ENCODE results near the gene FKBP14.
"Not testable (repeated sequence)": the region's sequence is repeated elsewhere in the genome, so short reads cannot be mapped to it uniquely, and the experiment has no call there.

FKBP14 gene, protein sequence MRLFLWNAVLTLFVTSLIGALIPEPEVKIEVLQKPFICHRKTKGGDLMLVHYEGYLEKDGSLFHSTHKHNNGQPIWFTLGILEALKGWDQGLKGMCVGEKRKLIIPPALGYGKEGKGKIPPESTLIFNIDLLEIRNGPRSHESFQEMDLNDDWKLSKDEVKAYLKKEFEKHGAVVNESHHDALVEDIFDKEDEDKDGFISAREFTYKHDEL

GRCh38 chr7:30026229-30027064, at the start of gene FKBP14:
Gene FKBP14 (minus strand): TSS chr7:30026702. CDS start chr7:30026508, 194 bp downstream.
- peak; percentile 96 for DNase-seq (ENCODE audit: low spot score)

DNA sequence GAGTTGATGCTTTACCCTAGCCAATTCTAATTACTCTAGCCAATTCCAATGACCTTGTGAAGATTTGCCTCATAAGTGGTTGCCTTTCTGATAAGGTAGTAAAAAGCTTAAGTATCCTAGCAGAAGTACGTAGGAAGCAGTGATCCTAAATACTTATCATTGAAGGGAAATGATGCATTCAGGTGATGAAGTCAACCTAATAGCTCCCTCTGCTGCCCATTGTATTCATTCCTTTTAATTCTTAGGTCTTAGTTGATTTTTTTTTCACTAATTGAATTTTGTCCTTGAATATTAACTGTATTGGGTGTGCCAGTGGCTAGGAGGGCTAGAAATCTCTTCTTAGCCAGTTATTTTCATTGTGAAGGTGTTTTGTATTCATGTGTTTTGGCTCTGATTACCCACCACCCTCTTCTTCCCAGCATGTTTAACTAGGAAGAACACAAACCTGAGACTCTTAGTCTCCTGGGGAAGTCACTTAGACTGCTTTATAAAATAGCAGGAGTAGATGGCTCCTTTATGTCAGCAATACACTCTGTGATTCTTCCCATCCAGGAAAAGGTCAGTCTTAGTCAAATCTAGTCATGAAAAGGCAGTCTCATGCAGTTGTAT, 48.0 kb upstream of the FKBP14 start:
- no peak for DNase-seq (ENCODE audit: low spot score)

DNA sequence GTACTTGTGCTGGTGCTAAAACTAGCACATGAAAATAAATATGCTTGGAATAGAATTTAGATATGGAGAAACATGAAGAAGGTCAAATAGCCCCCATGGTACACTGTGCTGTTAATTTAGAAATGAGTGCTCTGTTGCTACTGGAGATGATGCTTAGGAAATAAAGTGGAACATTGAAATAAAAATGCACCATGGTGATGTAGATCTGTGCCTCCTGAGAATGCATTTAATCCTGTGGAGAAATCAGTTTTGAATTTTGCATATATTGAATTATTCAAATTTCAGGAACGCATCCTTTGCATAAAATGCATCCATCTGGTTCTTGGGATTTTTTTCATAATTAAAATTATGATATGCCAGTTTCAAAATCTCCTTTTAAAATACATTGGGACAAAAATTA, 46.2 kb upstream of the FKBP14 start:
- DNase-seq (ENCODE audit: low spot score), result no peak

- DNase-seq (ENCODE audit: low spot score), result no peak
These were observed 43.5 kb upstream of the FKBP14 start for GRCh38 chr7:30070052-30070451.

GRCh38 chr7:30069096-30069867, 42.8 kb upstream of the FKBP14 start:
- no peak for DNase-seq (ENCODE audit: low spot score)

GRCh38 chr7:30068117-30068516, 41.6 kb upstream of the FKBP14 start:
- no peak for DNase-seq (ENCODE audit: low spot score)

DNA sequence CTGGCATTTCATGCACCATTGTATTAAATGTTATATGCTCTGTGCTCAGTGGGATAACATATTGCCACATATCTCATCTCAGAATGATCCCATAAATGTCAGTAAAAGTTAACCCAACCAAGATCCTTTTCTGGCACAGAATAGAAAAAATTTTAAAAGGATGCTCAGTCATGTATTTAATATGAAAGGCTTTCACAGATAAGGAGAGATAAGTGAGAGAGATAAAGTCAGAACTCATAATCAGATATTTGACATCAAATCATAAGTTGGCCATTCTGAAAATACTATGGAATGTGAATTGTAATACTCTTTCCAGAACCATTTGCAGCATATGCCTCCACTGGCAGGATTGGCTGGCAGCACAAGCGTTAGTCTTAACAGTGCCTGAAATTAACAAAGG, 40.2 kb upstream of the FKBP14 start:
- no peak for DNase-seq (ENCODE audit: low spot score)

GRCh38 chr7:30065746-30066145, 39.2 kb upstream of the FKBP14 start:
- no peak for DNase-seq (ENCODE audit: low spot score)

GRCh38 chr7:30062587-30062986, 36.1 kb upstream of the FKBP14 start:
- DNase-seq (ENCODE audit: low spot score), result no peak

DNA sequence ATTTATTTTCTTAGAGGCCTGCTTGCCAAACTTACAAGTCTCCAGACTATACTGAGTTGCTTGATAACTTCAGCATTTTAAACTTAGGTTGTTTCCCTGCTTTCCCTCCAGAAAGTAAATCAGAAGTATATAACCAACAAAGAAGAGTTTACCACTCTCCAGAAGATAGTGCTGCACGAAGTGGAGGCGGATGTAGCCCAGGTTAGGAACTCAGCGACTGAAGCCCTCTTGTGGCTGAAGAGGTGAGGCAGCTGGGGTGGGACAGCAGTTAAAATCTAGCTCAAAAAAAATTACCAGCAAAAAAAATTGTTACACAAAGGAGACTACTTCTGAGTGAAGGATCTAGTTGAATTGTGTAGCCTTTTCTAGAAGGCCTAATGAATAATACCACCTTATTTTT, 35.3 kb upstream of the FKBP14 start:
- DNase-seq (ENCODE audit: low spot score), result not testable (repeated sequence)

DNA sequence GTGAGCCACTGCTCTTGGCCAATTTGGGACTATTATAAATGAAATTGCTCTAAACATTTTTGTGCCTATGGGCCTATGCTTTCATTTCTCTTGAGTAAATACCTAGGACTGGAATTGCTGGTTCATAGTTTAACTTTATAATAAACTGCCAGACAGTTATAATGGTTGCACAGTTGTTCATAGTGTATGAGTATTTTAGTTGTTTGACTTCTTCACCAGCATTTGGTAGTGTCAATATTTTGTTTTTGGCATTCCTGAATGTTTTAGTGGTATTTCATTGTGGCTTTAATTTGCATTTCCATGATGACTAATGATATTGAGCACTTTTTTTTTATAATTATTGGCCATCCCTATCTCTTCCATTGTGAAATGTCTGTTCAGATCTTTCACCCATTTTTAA, 31.2 kb upstream of the FKBP14 start:
- no peak for DNase-seq (ENCODE audit: low spot score)

- no peak for DNase-seq (ENCODE audit: low spot score)
These were observed 26.6 kb upstream of the FKBP14 start for GRCh38 chr7:30053068-30053467.

- no peak for DNase-seq (ENCODE audit: low spot score)
These were observed 22.7 kb upstream of the FKBP14 start for GRCh38 chr7:30049173-30049572.

DNA sequence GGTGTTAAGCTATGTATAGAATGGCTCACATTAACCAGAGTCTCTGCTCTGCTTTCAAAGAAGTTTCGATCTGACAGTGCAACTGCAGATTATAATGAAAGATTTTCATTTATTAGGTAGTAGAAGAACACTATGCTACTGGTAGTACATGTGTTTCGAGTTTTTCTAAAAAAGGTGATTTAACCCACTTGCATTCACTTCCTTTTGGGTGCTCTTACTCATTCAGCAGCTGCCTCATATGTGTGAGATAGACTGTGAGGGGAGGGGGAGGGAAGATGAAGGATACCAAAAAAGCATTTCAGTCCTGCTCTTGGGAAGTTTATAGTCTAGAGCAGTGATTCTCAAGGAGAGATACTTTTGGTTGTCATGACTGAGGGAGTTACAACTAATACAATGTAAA, 22.1 kb upstream of the FKBP14 start:
- DNase-seq (ENCODE audit: low spot score), result no peak

DNA sequence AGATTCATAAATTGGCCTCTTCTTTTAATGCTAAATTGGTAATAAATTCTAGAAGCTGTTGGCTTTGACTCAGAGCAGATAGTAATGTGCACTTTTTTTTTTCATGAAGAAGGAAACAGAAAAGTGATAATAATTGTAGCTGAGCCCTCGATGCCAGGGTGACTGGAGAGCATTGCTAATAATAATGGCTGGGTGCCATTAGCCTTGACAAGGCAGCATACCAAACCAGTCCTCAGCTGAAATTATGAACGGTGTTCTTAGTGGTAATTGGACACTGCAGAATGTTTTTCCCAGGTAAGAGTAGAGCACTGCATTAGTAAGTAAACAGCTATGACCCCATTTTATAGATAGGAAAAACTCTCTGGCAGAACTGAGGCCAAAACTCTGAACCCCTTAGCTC, 20.6 kb upstream of the FKBP14 start:
- no peak for DNase-seq (ENCODE audit: low spot score)

- no peak for DNase-seq (ENCODE audit: low spot score)
These were observed 19.7 kb upstream of the FKBP14 start for GRCh38 chr7:30046127-30046770.

DNA sequence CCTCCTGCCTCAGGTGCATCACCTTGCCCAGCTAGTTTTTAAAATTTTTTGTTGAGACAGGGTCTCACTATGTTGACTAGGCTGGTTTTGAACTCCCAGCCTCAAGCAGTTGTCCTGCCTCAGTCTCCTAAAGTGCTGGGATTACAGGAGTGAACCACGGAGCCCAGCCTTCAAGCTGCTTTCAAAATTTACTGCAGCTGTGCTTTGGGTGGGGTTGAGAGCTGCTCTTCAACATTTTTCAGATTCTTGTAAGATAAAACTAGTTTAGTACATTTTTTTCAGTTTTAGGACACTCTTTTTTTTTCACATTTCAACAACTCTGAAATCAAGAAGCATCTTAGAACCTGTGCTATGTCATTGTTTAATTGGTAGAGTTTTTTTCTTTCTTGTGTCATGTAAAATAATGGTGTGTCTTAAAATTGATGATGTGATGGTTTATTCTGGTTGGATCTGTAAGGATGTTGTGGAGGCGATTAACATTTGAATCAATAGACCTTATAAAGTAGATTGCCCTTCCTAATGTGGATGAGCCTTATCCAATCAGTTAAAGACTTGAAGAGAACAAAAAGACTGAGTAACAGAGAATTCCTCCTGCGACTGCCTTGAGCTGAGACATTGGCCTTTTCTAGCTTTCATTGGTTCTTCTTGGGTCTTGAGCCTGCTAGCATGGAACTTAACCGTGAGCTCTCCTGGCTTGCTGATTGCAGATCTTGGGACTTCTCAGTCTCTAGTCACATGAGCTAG, 15.2 kb upstream of the FKBP14 start:
- DNase-seq (ENCODE audit: low spot score), result no peak

DNA sequence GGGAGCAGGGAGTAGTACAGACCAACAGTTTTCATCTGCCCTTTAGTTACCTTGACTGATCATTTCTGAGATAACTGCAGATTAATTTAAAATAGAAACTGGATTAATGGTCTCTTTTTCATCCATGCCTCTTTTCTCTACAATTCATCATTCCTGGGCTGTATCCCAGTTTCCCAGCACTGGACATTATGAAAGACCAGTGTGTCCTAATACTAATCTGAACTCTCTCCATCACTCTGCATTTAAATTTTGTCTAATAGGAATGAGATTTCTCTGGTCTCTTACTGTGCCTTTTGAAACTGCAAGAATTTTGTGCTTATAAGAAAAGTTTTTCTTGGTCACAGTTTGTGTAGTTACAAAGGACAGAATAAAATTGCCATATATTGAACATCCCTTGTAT, 14.4 kb upstream of the FKBP14 start:
- DNase-seq (ENCODE audit: low spot score), result no peak

DNA sequence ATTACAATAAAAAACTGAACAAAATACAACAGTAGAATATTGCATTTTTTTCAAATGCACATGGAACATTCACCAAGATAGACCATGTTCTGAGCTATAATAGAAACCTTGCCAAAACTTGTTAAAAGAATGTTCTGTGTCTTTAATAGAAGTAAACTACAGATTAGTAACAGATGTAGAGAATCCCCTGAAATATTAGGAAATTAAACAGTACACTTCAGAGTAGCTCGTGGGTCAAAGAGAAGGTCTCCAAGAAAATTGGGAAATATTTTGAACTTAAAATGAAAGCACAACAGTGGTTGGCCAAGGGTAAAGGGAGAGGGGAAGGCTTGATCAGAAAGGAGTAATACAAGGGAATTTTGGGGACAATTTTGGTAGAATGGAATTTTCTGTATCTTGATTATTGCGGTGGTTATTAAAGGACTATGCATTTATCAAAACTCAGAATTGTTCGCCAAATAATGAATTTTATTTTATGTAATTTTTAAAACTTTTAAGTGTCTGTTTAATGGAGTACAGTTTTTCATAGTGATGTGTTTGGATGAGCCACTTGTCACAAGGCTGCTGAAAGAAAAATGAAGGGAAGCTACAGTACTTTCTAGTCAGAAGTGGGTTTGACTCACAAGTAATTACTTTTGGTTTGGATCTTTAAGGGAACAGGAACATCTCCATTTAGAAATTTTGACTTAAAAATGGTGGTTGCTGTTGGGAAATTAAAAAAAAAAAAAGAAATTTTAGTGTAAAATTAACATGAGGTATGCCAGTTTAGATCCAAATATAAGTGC, 11.9 kb upstream of the FKBP14 start:
- DNase-seq (ENCODE audit: low spot score), result no peak

DNA sequence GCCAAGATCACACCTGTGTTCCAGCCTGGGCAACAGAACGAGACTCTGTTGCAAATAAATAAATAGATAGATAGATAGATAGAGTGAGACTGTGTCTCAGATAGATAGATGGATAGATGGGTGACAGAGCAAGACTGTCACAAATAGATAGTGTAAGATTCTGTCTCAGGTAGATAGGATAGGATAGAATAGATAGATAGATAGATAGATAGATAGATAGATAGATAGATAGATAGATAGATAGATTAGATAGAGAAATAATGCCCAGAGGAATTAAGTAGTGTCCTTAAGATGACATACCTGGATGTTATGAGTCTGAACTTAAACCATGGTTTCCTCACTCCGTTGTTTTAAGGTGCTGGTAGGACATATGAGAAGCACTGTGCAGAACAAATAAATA, 9.7 kb upstream of the FKBP14 start:
- DNase-seq (ENCODE audit: low spot score), result no peak

All from left forelimb (tissue), 1 donor.